OCI-LY3 (cell line): ENCODE data around the gene LRBA.

ENCODE experiments used
- CTCF ChIP-seq: fragments of 200-600, 300-600 bp; sonication (generic); IDR thresholded peaks from 2 replicates; pipeline ENCODE4 v1.5.1; 2014; ENCODE audit warnings: antibody characterized with exemption, low read length, low read depth
- EZH2phosphoT487 ChIP-seq: fragments of 200-600 bp; shearing (Covaris generic); IDR thresholded peaks from 2 replicates; pipeline ENCODE4 v1.6.1; 2018; ENCODE audit warnings: antibody characterized with exemption, mixed run types, low read depth

- TF ChIP-seq CTCF (no peak), EZH2phosphoT487 (no peak)
These were observed 682.1 kb downstream of the LRBA start for GRCh38 chr4:150332961-150333360.
